CD4-positive, CD25-positive, alpha-beta regulatory T cell (primary cell): ENCODE measurements around the gene DUSP2. TPM values are rescaled to one million over a fixed set of nuclear protein-coding genes. Genes with fewer than 3 reads are reported as not detected.

Source experiments
- ATAC-seq, 2 donors: fragments of 150-1000 bp; cut with Tn5 transposase; one replicate each; pipeline ENCODE4 v1.10.0; 2021; ENCODE audit warnings: low read depth in 2 of 2, moderate number of reproducible peaks in 2 of 2, moderate library complexity in 1 of 2
- DNase-seq, 3 donors: peaks; one replicate each; pipeline versions ENCODE4 v3.0.0 to v3.0.0-alpha.2; 2012 to 2022; ENCODE audit warnings: mixed read lengths in 1 of 3
- H3K27ac ChIP-seq: one replicate; pipeline ENCODE4 v1.7.0; 2013; ENCODE audit warnings: mild to moderate bottlenecking, low read length; ENCODE audit not compliant: insufficient read depth, poor library complexity, severe bottlenecking
- H3K27me3 ChIP-seq: one replicate; pipeline ENCODE4 v1.7.0; 2013; ENCODE audit warnings: low read length; ENCODE audit not compliant: control insufficient read depth, insufficient read depth
- H3K36me3 ChIP-seq: one replicate; pipeline ENCODE4 v1.7.0; 2013; ENCODE audit warnings: mild to moderate bottlenecking, low read length, moderate library complexity; ENCODE audit not compliant: control insufficient read depth, insufficient read depth
- H3K4me1 ChIP-seq: 2 replicates; pipeline ENCODE4 v1.7.0; 2013; ENCODE audit warnings: mild to moderate bottlenecking, low read length; ENCODE audit not compliant: insufficient read depth, control insufficient read depth, poor library complexity, severe bottlenecking
- H3K4me3 ChIP-seq: one replicate; pipeline ENCODE4 v1.7.0; 2013; ENCODE audit warnings: low read depth, mild to moderate bottlenecking, low read length, moderate library complexity
- H3K9me3 ChIP-seq, 2 experiments: 1 replicate in 1 of 2; 2 replicates in 1 of 2; pipeline ENCODE4 v1.7.0; 2013; ENCODE audit warnings: low read length in 2 of 2, mild to moderate bottlenecking in 1 of 2, moderate library complexity in 1 of 2; ENCODE audit not compliant: control insufficient read depth in 2 of 2
- H3K27ac Mint-ChIP-seq, 3 donors: one replicate each; pipeline ENCODE4 v1.8.0; 2020 to 2022; ENCODE audit warnings: mild to moderate bottlenecking in 3 of 3, mixed read lengths in 3 of 3, moderate library complexity in 2 of 3
- H3K27me3 Mint-ChIP-seq: one replicate; pipeline ENCODE4 v1.8.0; 2022; ENCODE audit warnings: mild to moderate bottlenecking, mixed read lengths
- H3K36me3 Mint-ChIP-seq: one replicate; pipeline ENCODE4 v1.8.0; 2020; ENCODE audit warnings: mixed read lengths
- H3K4me1 Mint-ChIP-seq, 4 donors: one replicate each; pipeline ENCODE4 v1.8.0; 2020 to 2022; ENCODE audit warnings: mixed read lengths in 4 of 4, mild to moderate bottlenecking in 1 of 4
- H3K4me3 Mint-ChIP-seq, 4 donors: one replicate each; pipeline ENCODE4 v1.8.0; 2020 to 2022; ENCODE audit warnings: mild to moderate bottlenecking in 4 of 4, mixed read lengths in 4 of 4, moderate library complexity in 3 of 4
- H3K9me3 Mint-ChIP-seq, 7 donors: one replicate each; pipeline ENCODE4 v1.8.0; 2020 to 2022; ENCODE audit warnings: mixed read lengths in 7 of 7, mild to moderate bottlenecking in 3 of 7, moderate library complexity in 2 of 7
- polyA plus RNA-seq, 4 donors: library from polyadenylated mRNA; unstranded; fragments of 300-500 nt; fragmentation: Illumina TruSeq; gene quantifications; one replicate each; pipeline ENCODE4 v1.2.3, GENCODE V29; 2021
- total RNA-seq: library from RNA; stranded (reverse); gene quantifications from one replicate; pipeline ENCODE4 v1.2.3, GENCODE V29; 2022

Gene DUSP2
- total and polyA plus RNA-seq, 5 donors from 2014 or later: 30.8 to 566 (median 47.2) TPM

GRCh38 chr2:96117701-96118588, 27.3 kb downstream of the DUSP2 start:
- peak overlapping the region in 1 of 3 donors; percentile 36 for H3K27ac Mint-ChIP-seq
- peaks cover 0 to 19% (median 8%) of the 10 kb centered on the region in 4 donors for H3K4me1 Mint-ChIP-seq
- no peaks in the 10 kb centered on the region for H3K9me3 ChIP-seq
- no peak overlapping the region for H3K27ac ChIP-seq
- H3K4me1 ChIP-seq: peaks cover 13% of the 10 kb centered on the region
- H3K4me3 Mint-ChIP-seq: peak overlapping the region; percentile 62 to 87 (median 74)
- H3K9me3 Mint-ChIP-seq: peaks cover 0 to 1% (median 0%) of the 10 kb centered on the region in 7 donors
- ATAC-seq: no peak
- H3K27me3 Mint-ChIP-seq: peaks cover 50% of the 10 kb centered on the region
- no peaks in the 10 kb centered on the region for H3K36me3 ChIP-seq
- no peaks in the 10 kb centered on the region for H3K27me3 ChIP-seq
- no peak for DNase-seq
- no peaks in the 10 kb centered on the region for H3K36me3 Mint-ChIP-seq
- H3K4me3 ChIP-seq: no peak overlapping the region

- H3K36me3 ChIP-seq: no peaks in the 10 kb centered on the region
- Mint-ChIP-seq H3K36me3 (no peaks in the 10 kb centered on the region), H3K9me3 (peaks cover 0 to 1% (median 0%) of the 10 kb centered on the region in 7 donors), H3K4me3 (peak overlapping the region in 3 of 4 donors; percentile 35 to 73 (median 63)), H3K4me1 (peaks cover 0 to 19% (median 8%) of the 10 kb centered on the region in 4 donors), H3K27ac (peak overlapping the region in 1 of 3 donors; percentile 36), H3K27me3 (peaks cover 48% of the 10 kb centered on the region)
- H3K4me3 ChIP-seq: peak overlapping the region; percentile 41
- no peak overlapping the region for H3K27ac ChIP-seq
- H3K4me1 ChIP-seq: peaks cover 13% of the 10 kb centered on the region
- DNase-seq: peak; percentile 42 to 69 (median 60)
- H3K27me3 ChIP-seq: no peaks in the 10 kb centered on the region
- ATAC-seq: peak; percentile 70 to 80
- H3K9me3 ChIP-seq: no peaks in the 10 kb centered on the region
These were observed 28.2 kb downstream of the DUSP2 start for GRCh38 chr2:96116879-96117533.

- H3K4me1 ChIP-seq: peaks cover 13% of the 10 kb centered on the region
- no peaks in the 10 kb centered on the region for H3K36me3 ChIP-seq
- ATAC-seq (peak; percentile 56 to 60), DNase-seq (peak; percentile 58 to 81 (median 73))
- H3K36me3 Mint-ChIP-seq: no peaks in the 10 kb centered on the region
- H3K9me3 Mint-ChIP-seq: peaks cover 0 to 1% (median 0%) of the 10 kb centered on the region in 7 donors
- H3K27ac ChIP-seq: no peak within 1 kb of the TSS
- no peaks in the 10 kb centered on the region for H3K9me3 ChIP-seq
- peak within 1 kb of the TSS; percentile 41 for H3K4me3 ChIP-seq
- H3K27me3 ChIP-seq: no peaks in the 10 kb centered on the region
- peaks cover 0 to 19% (median 8%) of the 10 kb centered on the region in 4 donors for H3K4me1 Mint-ChIP-seq
- H3K27me3 Mint-ChIP-seq: peaks cover 45% of the 10 kb centered on the region
- peak within 1 kb of the TSS; percentile 78 to 90 (median 86) for H3K4me3 Mint-ChIP-seq
- peak within 1 kb of the TSS in 2 of 3 donors; percentile 38 to 42 for H3K27ac Mint-ChIP-seq
These were observed 28.8 kb downstream of the DUSP2 start, which contains the start of gene ADRA2B for GRCh38 chr2:96116424-96116878. ADRA2B (minus strand) TSS chr2:96116571; CDS start chr2:96116149, 422 bp downstream.

GRCh38 chr2:96115631-96116423, 29.4 kb downstream of the DUSP2 start:
- DNase-seq (no peak), ATAC-seq (no peak)
- Histone ChIP-seq H3K36me3 (no peaks in the 10 kb centered on the region), H3K9me3 (no peaks in the 10 kb centered on the region), H3K27ac (no peak overlapping the region), H3K4me3 (no peak overlapping the region), H3K4me1 (peaks cover 13% of the 10 kb centered on the region), H3K27me3 (no peaks in the 10 kb centered on the region)
- Mint-ChIP-seq H3K9me3 (peaks cover 0 to 1% (median 0%) of the 10 kb centered on the region in 7 donors), H3K27me3 (peaks cover 39% of the 10 kb centered on the region), H3K36me3 (no peaks in the 10 kb centered on the region), H3K27ac (peak overlapping the region in 2 of 3 donors; percentile 38 to 42), H3K4me3 (peak overlapping the region; percentile 78 to 90 (median 86)), H3K4me1 (peaks cover 0 to 16% (median 6%) of the 10 kb centered on the region in 4 donors)

- Mint-ChIP-seq H3K27ac (peak overlapping the region in 1 of 3 donors; percentile 42), H3K27me3 (peaks cover 32% of the 10 kb centered on the region), H3K36me3 (no peaks in the 10 kb centered on the region), H3K9me3 (no peaks in the 10 kb centered on the region), H3K4me3 (peak overlapping the region; percentile 78 to 90 (median 86)), H3K4me1 (peaks cover 0 to 14% (median 6%) of the 10 kb centered on the region in 4 donors)
- ATAC-seq (no peak), DNase-seq (no peak)
- H3K4me3 ChIP-seq: no peak overlapping the region
- no peaks in the 10 kb centered on the region for H3K36me3 ChIP-seq
- no peaks in the 10 kb centered on the region for H3K27me3 ChIP-seq
- no peak overlapping the region for H3K27ac ChIP-seq
- no peaks in the 10 kb centered on the region for H3K9me3 ChIP-seq
- peaks cover 13% of the 10 kb centered on the region for H3K4me1 ChIP-seq
These were observed 30.2 kb downstream of the DUSP2 start for GRCh38 chr2:96114903-96115581.

- Histone ChIP-seq H3K4me3 (no peak overlapping the region), H3K27ac (no peak overlapping the region), H3K27me3 (no peaks in the 10 kb centered on the region), H3K36me3 (no peaks in the 10 kb centered on the region), H3K4me1 (peaks cover 13% of the 10 kb centered on the region), H3K9me3 (no peaks in the 10 kb centered on the region)
- Mint-ChIP-seq H3K4me3 (peak overlapping the region in 3 of 4 donors; percentile 9 to 88 (median 52)), H3K36me3 (no peaks in the 10 kb centered on the region), H3K27me3 (peaks cover 27% of the 10 kb centered on the region), H3K9me3 (no peaks in the 10 kb centered on the region), H3K27ac (no peak overlapping the region), H3K4me1 (peaks cover 0 to 13% (median 5%) of the 10 kb centered on the region in 4 donors)
- DNase-seq (no peak), ATAC-seq (no peak)
These were observed 30.7 kb downstream of the DUSP2 start for GRCh38 chr2:96114546-96114902.
